KMS-11 (cell line): ENCODE results near the gene TCF4.

Experiments
- H2AFZ ChIP-seq: fragments of 200-600 bp; sonication (generic); 2 replicates; pipeline ENCODE4 v1.6.1; 2016; ENCODE audit warnings: antibody characterized with exemption, mixed run types, low read depth
- H3K27ac ChIP-seq: fragments of 200-600 bp; sonication (generic); 2 replicates; pipeline ENCODE4 v1.6.1; 2016; ENCODE audit warnings: mild to moderate bottlenecking, mixed run types
- H3K27me3 ChIP-seq: fragments of 200-600 bp; sonication (generic); 2 replicates; pipeline ENCODE4 v1.6.1; 2017; ENCODE audit warnings: mild to moderate bottlenecking, low read depth, mixed run types, moderate library complexity; ENCODE audit not compliant: insufficient read depth
- H3K36me3 ChIP-seq: fragments of 200-600 bp; sonication (generic); 2 replicates; pipeline ENCODE4 v1.6.1; 2017; ENCODE audit warnings: mild to moderate bottlenecking, mixed run types; ENCODE audit not compliant: insufficient read depth
- H3K4me1 ChIP-seq: fragments of 200-600 bp; sonication (generic); 2 replicates; pipeline ENCODE4 v1.6.1; 2016; ENCODE audit warnings: mild to moderate bottlenecking, low read depth, mixed run types; ENCODE audit not compliant: poor library complexity, severe bottlenecking
- H3K4me2 ChIP-seq: fragments of 200-600 bp; sonication (generic); 2 replicates; pipeline ENCODE4 v1.7.0; 2016; ENCODE audit warnings: mild to moderate bottlenecking, mixed run types
- H3K4me3 ChIP-seq: fragments of 200-600 bp; sonication (generic); IDR thresholded peaks from 2 replicates; pipeline ENCODE4 v1.6.1; 2017; ENCODE audit warnings: low read depth, low read length, mixed read lengths; ENCODE audit not compliant: insufficient read depth
- H3K79me2 ChIP-seq: fragments of 200-600 bp; sonication (generic); 2 replicates; pipeline ENCODE4 v1.6.1; 2016; ENCODE audit warnings: low read depth, mixed run types; ENCODE audit not compliant: insufficient read depth
- H3K9ac ChIP-seq: fragments of 200-600 bp; sonication (generic); 2 replicates; pipeline ENCODE4 v1.6.1; 2016; ENCODE audit warnings: mild to moderate bottlenecking, mixed run types
- H4K20me1 ChIP-seq: fragments of 200-600 bp; sonication (generic); 2 replicates; pipeline ENCODE4 v1.6.1; 2016; ENCODE audit warnings: mild to moderate bottlenecking, mixed run types; ENCODE audit not compliant: insufficient read depth
- TF ChIP-seq, protein P1 (sequence below): fragments of 200-600 bp; sonication (generic); conservative IDR thresholded peaks from 2 replicates; pipeline ENCODE4 v1.6.1; 2017; ENCODE audit warnings: low read depth, mild to moderate bottlenecking, antibody characterized with exemption, low read length, moderate library complexity, mixed read lengths

TCF4 gene

DNA sequence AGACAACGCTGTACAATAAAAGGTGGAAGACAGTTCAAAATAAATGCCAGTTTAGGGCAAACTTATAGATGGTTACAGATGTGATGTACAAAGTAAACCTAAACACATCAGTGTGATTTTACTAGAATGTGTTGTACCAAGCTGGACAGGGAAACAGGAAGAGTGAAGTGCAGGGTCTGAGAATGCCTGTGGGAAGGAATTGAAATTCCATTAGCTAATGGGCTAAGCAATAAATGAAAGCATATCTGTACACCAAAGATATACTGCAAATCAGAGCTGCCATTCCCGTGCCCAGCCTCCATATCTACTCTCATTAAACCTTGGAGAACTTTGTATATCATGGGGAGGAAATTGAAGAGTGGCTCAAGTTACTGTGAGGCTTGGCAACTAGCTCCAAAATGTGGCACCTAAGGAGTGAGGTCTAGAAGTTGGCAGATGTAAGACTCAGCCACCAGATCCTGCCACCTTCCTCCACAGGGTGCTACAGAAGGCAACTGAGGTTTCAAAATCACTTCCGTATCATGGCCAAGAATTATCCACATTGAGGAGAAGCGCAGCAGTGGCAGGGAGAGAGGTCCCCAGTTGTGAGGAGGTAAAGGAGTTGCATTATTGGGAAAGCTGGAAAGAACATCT is 277.8 kb downstream of the TCF4 start:
- Histone ChIP-seq H3K27ac (no peak overlapping the region; the same call in 1 of the 2 replicates), H3K36me3 (peaks cover 4% of the 10 kb centered on the region; the same call in 1 of the 2 replicates), H3K4me3 (no peak overlapping the region), H3K4me2 (no peak overlapping the region; the same call in 1 of the 2 replicates), H3K27me3 (no peaks in the 10 kb centered on the region), H4K20me1 (peaks cover 9% of the 10 kb centered on the region; the same call in 1 of the 2 replicates), H2AFZ (no peak overlapping the region), H3K4me1 (peaks cover 88% of the 10 kb centered on the region), H3K9ac (no peak overlapping the region; the same call in 1 of the 2 replicates), H3K79me2 (peaks cover 100% of the 10 kb centered on the region)
- TF ChIP-seq, protein P1, sequence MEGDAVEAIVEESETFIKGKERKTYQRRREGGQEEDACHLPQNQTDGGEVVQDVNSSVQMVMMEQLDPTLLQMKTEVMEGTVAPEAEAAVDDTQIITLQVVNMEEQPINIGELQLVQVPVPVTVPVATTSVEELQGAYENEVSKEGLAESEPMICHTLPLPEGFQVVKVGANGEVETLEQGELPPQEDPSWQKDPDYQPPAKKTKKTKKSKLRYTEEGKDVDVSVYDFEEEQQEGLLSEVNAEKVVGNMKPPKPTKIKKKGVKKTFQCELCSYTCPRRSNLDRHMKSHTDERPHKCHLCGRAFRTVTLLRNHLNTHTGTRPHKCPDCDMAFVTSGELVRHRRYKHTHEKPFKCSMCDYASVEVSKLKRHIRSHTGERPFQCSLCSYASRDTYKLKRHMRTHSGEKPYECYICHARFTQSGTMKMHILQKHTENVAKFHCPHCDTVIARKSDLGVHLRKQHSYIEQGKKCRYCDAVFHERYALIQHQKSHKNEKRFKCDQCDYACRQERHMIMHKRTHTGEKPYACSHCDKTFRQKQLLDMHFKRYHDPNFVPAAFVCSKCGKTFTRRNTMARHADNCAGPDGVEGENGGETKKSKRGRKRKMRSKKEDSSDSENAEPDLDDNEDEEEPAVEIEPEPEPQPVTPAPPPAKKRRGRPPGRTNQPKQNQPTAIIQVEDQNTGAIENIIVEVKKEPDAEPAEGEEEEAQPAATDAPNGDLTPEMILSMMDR, result no peak

DNA sequence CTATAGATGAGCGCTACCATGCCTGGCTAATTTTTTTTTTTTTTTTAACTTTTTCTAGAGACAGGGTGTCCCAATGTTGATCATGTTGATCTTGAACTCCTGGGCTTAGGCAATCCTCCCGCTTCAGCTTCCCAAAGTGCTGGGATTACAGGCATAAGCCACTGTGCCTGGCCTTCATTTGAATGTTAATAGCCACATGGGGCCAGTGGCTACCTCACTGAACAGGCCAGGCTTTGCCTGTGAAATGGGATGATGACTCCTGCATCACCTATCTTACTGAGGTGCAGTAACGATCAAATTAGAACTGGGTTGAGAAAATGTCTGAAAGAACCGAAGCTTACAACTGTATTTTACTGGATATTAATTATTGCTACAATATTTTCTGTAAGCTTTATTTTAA is 278.7 kb downstream of the TCF4 start:
- Histone ChIP-seq H3K4me1 (peaks cover 79% of the 10 kb centered on the region), H3K9ac (no peak overlapping the region), H3K79me2 (peaks cover 100% of the 10 kb centered on the region), H4K20me1 (peaks cover 9% of the 10 kb centered on the region; the same call in 1 of the 2 replicates), H3K27me3 (no peaks in the 10 kb centered on the region), H3K36me3 (peaks cover 4% of the 10 kb centered on the region; the same call in 1 of the 2 replicates), H3K27ac (no peak overlapping the region), H3K4me3 (no peak overlapping the region), H3K4me2 (no peak overlapping the region), H2AFZ (no peak overlapping the region)
- TF ChIP-seq, protein P1, result no peak

DNA sequence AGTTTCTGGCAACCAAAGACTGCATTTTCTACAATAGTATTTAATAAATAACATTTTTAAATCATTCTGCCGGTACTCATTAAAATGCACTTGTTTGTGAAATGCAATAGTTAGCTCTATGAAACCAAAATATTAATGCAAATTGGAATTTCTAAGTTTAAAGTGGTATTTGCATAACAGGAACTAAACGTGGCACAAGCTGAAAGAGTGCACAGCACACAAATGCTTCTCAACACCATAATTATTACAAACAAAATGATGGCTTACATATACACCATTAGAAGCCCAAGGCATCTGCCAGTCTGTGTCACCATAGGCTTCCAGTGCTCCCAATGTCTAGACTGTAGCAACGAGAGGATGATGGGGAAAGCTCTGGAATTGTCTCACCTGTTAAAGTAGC is 280.5 kb downstream of the TCF4 start:
- Histone ChIP-seq H3K36me3 (peaks cover 4% of the 10 kb centered on the region; the same call in 1 of the 2 replicates), H3K4me1 (peaks cover 61% of the 10 kb centered on the region), H3K9ac (no peak overlapping the region), H4K20me1 (peaks cover 12% of the 10 kb centered on the region; the same call in 1 of the 2 replicates), H2AFZ (no peak overlapping the region), H3K79me2 (peaks cover 100% of the 10 kb centered on the region), H3K27me3 (no peaks in the 10 kb centered on the region), H3K4me2 (no peak overlapping the region), H3K4me3 (no peak overlapping the region), H3K27ac (no peak overlapping the region)
- TF ChIP-seq, protein P1, result no peak

DNA sequence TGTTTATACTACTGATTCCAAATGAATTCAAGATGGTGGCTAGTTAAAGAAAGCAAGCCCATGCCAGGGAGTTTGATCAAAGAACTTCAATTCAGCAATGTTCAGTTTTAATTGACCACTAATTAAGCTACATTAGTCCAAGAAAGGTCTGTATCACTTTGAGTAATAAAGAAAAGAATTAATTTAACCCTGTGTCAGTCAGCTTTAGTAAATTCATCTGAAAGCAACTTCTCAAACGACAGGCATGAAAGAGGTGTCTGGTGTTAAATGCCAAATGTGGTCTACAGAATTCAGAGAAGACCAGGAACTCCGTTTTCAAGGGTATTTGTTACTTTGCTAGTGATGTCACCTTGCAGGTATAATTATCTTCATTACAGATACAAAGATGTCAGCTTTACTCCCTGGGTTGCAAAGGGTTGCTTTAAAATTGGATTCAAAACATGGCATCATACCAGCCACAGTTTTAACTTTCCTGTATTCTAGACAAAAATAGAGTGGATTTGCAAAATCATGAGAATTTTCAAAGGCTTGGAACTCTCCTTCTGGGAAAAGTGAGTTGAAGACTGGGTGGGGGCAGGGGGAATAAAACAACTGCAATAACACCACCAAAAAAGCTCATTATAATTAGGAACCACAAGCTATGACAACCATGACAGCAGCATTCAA is 281.5 kb downstream of the TCF4 start:
- H3K4me1 ChIP-seq, result peaks cover 51% of the 10 kb centered on the region
- H3K36me3 ChIP-seq, result peaks cover 4% of the 10 kb centered on the region; the same call in 1 of the 2 replicates
- H3K27me3 ChIP-seq, result no peaks in the 10 kb centered on the region
- H3K9ac ChIP-seq, result no peak overlapping the region
- no peak overlapping the region for H3K4me2 ChIP-seq
- no peak overlapping the region for H3K4me3 ChIP-seq
- H4K20me1 ChIP-seq, result peaks cover 12% of the 10 kb centered on the region; the same call in 1 of the 2 replicates
- no peak overlapping the region for H2AFZ ChIP-seq
- TF ChIP-seq, protein P1, result no peak
- no peak overlapping the region for H3K27ac ChIP-seq
- peaks cover 100% of the 10 kb centered on the region for H3K79me2 ChIP-seq
